Stimulated activated CD4-positive, alpha-beta T cell treated with anti-CD3 and anti-CD28 coated beads, Interleukin-1b, Interleukin-23, amount 100 ng/mL, for 48 hours (primary cell): Measurements from ENCODE around the gene DUX4.
A peak's percentile ranks its signal among the peaks of the same experiment; 100 is the strongest.
"Not testable (repeated sequence)": the region's sequence is repeated elsewhere in the genome, so short reads cannot be mapped to it uniquely, and the experiment has no call there.

Experiments
- DNase-seq: peaks from one replicate; pipeline ENCODE4 v3.0.0-alpha.2; 2020

DUX4 gene

GRCh38 chr4:190173428-190173827 is at the start of gene DUX4:
Gene DUX4, plus strand, starts transcription at chr4:190173774. Its CDS starts 0 bp downstream, at chr4:190173774.
- not testable (repeated sequence) for DNase-seq

- not testable (repeated sequence) for DNase-seq
These were observed 1.9 kb downstream of the DUX4 start for GRCh38 chr4:190175436-190175835.

- DNase-seq: not testable (repeated sequence)
These were observed 4.4 kb downstream of the DUX4 start for GRCh38 chr4:190177727-190178605.

- DNase-seq: not testable (repeated sequence)
These were observed 5.0 kb downstream of the DUX4 start for GRCh38 chr4:190178606-190178990.

GRCh38 chr4:190179030-190179739 is 5.6 kb downstream of the DUX4 start:
- not testable (repeated sequence) for DNase-seq

- not testable (repeated sequence) for DNase-seq
These were observed 6.1 kb downstream of the DUX4 start for GRCh38 chr4:190179740-190180094.

GRCh38 chr4:190180947-190181346 is 7.4 kb downstream of the DUX4 start:
- DNase-seq: not testable (repeated sequence)

GRCh38 chr4:190181481-190182100 is 8.0 kb downstream of the DUX4 start:
- peak; percentile 2 for DNase-seq

- DNase-seq: not testable (repeated sequence)
These were observed 29.9 kb downstream of the DUX4 start for GRCh38 chr4:190203510-190203909.
